DOHH2 (cell line): ENCODE results near the gene ICAM5.

ENCODE experiments used
- EZH2phosphoT487 ChIP-seq: fragments of 200-600 bp; sonication (generic); IDR thresholded peaks from 2 replicates; pipeline ENCODE4 v1.6.1; 2017; ENCODE audit warnings: borderline replicate concordance, mild to moderate bottlenecking, antibody characterized with exemption, low read length, moderate library complexity, mixed read lengths
- TF ChIP-seq, protein P1 (sequence below): fragments of 200-600 bp; sonication (generic); IDR thresholded peaks from one replicate; pipeline ENCODE4 v1.5.1; 2014; ENCODE audit warnings: antibody characterized with exemption, mild to moderate bottlenecking, low read depth, low read length; ENCODE audit not compliant: poor library complexity, severe bottlenecking

DNA sequence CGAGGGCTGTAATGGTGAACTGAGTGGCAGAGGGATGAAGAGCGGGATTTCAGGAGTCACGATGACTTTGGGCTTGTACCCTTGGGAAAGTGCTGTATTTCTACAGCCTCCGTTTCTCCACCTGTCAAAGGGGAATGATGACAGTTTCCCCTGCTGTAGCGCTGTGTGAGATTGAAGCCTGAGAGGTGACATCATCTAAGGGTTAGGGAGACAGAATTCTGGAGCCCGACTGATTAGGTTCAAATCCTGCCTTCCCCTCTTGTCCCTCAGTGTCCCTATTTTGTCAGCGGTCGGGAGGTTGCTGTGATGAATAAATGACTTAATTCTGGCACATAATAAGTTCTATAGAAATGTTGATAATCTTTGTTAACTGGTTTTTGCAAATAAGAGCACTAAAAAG lies 37.0 kb upstream of the ICAM5 start:
- TF ChIP-seq, protein P1, sequence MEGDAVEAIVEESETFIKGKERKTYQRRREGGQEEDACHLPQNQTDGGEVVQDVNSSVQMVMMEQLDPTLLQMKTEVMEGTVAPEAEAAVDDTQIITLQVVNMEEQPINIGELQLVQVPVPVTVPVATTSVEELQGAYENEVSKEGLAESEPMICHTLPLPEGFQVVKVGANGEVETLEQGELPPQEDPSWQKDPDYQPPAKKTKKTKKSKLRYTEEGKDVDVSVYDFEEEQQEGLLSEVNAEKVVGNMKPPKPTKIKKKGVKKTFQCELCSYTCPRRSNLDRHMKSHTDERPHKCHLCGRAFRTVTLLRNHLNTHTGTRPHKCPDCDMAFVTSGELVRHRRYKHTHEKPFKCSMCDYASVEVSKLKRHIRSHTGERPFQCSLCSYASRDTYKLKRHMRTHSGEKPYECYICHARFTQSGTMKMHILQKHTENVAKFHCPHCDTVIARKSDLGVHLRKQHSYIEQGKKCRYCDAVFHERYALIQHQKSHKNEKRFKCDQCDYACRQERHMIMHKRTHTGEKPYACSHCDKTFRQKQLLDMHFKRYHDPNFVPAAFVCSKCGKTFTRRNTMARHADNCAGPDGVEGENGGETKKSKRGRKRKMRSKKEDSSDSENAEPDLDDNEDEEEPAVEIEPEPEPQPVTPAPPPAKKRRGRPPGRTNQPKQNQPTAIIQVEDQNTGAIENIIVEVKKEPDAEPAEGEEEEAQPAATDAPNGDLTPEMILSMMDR, result no peak
- no peak for TF ChIP-seq EZH2phosphoT487
